HEK293T (cell line): ENCODE measurements around the gene HIC1.

ENCODE experiments used
- ARNT ChIP-seq: fragments of 450-650 bp; IDR thresholded peaks from 2 replicates; pipeline ENCODE4 v1.6.1; 2017; ENCODE audit warnings: mild to moderate bottlenecking
- BHLHE40 ChIP-seq: fragments of 450-650 bp; IDR thresholded peaks from 2 replicates; pipeline ENCODE4 v1.6.1; 2016; ENCODE audit warnings: mild to moderate bottlenecking, moderate library complexity, borderline replicate concordance
- FOXM1 ChIP-seq: fragments of 450-650 bp; IDR thresholded peaks from 2 replicates; pipeline ENCODE4 v1.6.1; 2017; ENCODE audit warnings: mild to moderate bottlenecking, borderline replicate concordance
- SP1 ChIP-seq: fragments of 450-650 bp; IDR thresholded peaks from 2 replicates; pipeline ENCODE4 v1.6.1; 2017
- SUZ12 ChIP-seq: fragments of 450-650 bp; IDR thresholded peaks from 2 replicates; pipeline ENCODE4 v1.6.1; 2016; ENCODE audit warnings: mild to moderate bottlenecking
- TARDBP ChIP-seq: fragments of 450-650 bp; IDR thresholded peaks from 2 replicates; pipeline ENCODE4 v1.6.1; 2016
- TF ChIP-seq, protein P1 (sequence below): fragments of 450-650 bp; IDR thresholded peaks from 2 replicates; pipeline ENCODE4 v1.6.1; 2016

DNA sequence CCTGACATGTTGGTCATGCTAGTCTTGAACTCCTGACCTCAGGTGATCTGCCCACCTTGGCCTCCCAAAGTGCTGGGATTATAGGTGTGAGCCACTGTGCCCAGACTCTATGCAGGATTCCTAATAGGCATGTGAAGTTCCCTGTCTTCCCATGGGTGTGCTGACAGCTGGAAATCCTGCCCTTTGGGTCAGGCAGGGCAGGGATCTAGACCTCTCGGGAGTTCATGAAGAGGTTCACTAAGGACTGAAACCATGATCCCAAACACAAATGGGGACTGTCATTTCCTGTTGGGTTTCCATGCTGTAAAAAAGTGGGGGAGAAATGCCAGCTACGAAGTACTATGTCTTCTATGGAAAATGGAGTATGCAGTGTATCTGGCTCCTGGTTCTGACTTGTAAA, 52.1 kb downstream of the HIC1 start:
- TF ChIP-seq ARNT (no peak), SP1 (no peak), FOXM1 (no peak), BHLHE40 (no peak), SUZ12 (no peak), TARDBP (no peak)
- TF ChIP-seq, protein P1, sequence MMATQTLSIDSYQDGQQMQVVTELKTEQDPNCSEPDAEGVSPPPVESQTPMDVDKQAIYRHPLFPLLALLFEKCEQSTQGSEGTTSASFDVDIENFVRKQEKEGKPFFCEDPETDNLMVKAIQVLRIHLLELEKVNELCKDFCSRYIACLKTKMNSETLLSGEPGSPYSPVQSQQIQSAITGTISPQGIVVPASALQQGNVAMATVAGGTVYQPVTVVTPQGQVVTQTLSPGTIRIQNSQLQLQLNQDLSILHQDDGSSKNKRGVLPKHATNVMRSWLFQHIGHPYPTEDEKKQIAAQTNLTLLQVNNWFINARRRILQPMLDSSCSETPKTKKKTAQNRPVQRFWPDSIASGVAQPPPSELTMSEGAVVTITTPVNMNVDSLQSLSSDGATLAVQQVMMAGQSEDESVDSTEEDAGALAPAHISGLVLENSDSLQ = no peak
